ENCODE results near the gene PDE9A. TPM values are rescaled to one million over a fixed set of nuclear protein-coding genes. Genes with fewer than 3 reads are reported as not detected.

The PDE9A gene
- total and polyA plus RNA-seq, 8 donors, result 5.1 to 24.2 (median 21.9) TPM

GRCh38 chr21:42750737-42751530, 97.5 kb downstream of the PDE9A start:
- intact Hi-C loops (cut with DNase I), result no loop called here
- Histone ChIP-seq H3K9me3 (no peaks in the 10 kb centered on the region), H3K4me3 (no peak overlapping the region), H3K27me3 (no peaks in the 10 kb centered on the region), H3K4me1 (peaks cover 0 to 19% of the 10 kb centered on the region in 2 donors), H3K36me3 (no peaks in the 10 kb centered on the region), H3K27ac (no peak overlapping the region)
- DNase-seq (peak in 1 of 4 donors; percentile 65), ATAC-seq (no peak)
- no peak for TF ChIP-seq CTCF (IDR thresholded peaks at IDR 0.05)

- no peak for ATAC-seq
- H3K27ac ChIP-seq, result no peak overlapping the region
Observed at GRCh38 chr21:42751866-42752265, 98.4 kb downstream of the PDE9A start.

GRCh38 chr21:42753804-42754203, 100.4 kb downstream of the PDE9A start:
- intact Hi-C loops (cut with DNase I), result no loop called here
- H3K27ac ChIP-seq, result no peak overlapping the region
- H3K27me3 ChIP-seq, result no peaks in the 10 kb centered on the region
- peak in 1 of 4 donors; percentile 71 for DNase-seq
- H3K4me3 ChIP-seq, result no peak overlapping the region
- no peaks in the 10 kb centered on the region for H3K36me3 ChIP-seq
- ATAC-seq, result no peak
- no peaks in the 10 kb centered on the region for H3K9me3 ChIP-seq
- no peaks in the 10 kb centered on the region for H3K4me1 ChIP-seq
- no peak for TF ChIP-seq CTCF (IDR thresholded peaks at IDR 0.05)

More at GRCh38 chr21:42751866-42752265, 98.4 kb downstream of the PDE9A start:
- H3K36me3 ChIP-seq, result no peaks in the 10 kb centered on the region
- peak in 1 of 4 donors; percentile 55 for DNase-seq
- intact Hi-C loops (cut with DNase I), result no loop called here
- no peaks in the 10 kb centered on the region for H3K27me3 ChIP-seq
- TF ChIP-seq CTCF (IDR thresholded peaks at IDR 0.05), result no peak
- H3K4me1 ChIP-seq, result peaks cover 0 to 10% of the 10 kb centered on the region in 2 donors
- H3K9me3 ChIP-seq, result no peaks in the 10 kb centered on the region
- H3K4me3 ChIP-seq, result no peak overlapping the region

GRCh38 chr21:42754270-42754933, 101.0 kb downstream of the PDE9A start:
- intact Hi-C loops (cut with DNase I), result no loop called here
- no peaks in the 10 kb centered on the region for H3K4me1 ChIP-seq
- DNase-seq (peak in 1 of 4 donors; percentile 47), ATAC-seq (no peak)
- no peaks in the 10 kb centered on the region for H3K27me3 ChIP-seq
- TF ChIP-seq CTCF (IDR thresholded peaks at IDR 0.05), result no peak
- H3K4me3 ChIP-seq, result no peak overlapping the region
- no peak overlapping the region for H3K27ac ChIP-seq
- no peaks in the 10 kb centered on the region for H3K9me3 ChIP-seq
- no peaks in the 10 kb centered on the region for H3K36me3 ChIP-seq

GRCh38 chr21:42755031-42755665, 101.7 kb downstream of the PDE9A start:
- Histone ChIP-seq H3K4me1 (no peaks in the 10 kb centered on the region), H3K9me3 (no peaks in the 10 kb centered on the region), H3K4me3 (no peak overlapping the region), H3K36me3 (no peaks in the 10 kb centered on the region), H3K27me3 (no peaks in the 10 kb centered on the region), H3K27ac (no peak overlapping the region)
- no peak for TF ChIP-seq CTCF (IDR thresholded peaks at IDR 0.05)
- ATAC-seq (no peak), DNase-seq (peak in 1 of 4 donors; percentile 71)
- intact Hi-C loops (cut with DNase I), result no loop called here

All from left lung (tissue), 10 donors.